NCI-H1436 treated with DMSO at 0.1 percent for 48 hours (cell line): Measurements from ENCODE around the gene OLFM1.

Source experiments
- DNase-seq: peaks from one replicate; lab custom pipeline; 2025; lab: John Stamatoyannopoulos, UW

Gene OLFM1

DNA sequence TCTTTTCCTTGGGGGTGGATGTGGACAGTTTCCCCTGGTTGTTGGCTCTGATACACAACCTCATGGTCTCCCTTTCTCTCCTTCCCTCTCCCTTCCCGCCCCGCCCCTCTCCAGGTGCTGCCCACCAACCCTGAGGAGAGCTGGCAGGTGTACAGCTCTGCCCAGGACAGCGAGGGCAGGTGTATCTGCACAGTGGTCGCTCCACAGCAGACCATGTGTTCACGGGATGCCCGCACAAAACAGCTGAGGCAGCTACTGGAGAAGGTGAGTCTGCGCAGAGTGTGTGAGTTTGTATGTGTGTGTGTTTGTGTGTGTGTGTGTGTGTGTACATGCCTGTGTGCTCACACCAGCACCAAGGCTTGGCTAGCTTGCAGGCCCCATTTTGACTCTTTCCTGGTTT lies 2.6 kb downstream of the OLFM1 start:
- no peak for DNase-seq

GRCh38 chr9:135090547-135090946 lies 3.1 kb downstream of the OLFM1 start:
- no peak for DNase-seq

DNA sequence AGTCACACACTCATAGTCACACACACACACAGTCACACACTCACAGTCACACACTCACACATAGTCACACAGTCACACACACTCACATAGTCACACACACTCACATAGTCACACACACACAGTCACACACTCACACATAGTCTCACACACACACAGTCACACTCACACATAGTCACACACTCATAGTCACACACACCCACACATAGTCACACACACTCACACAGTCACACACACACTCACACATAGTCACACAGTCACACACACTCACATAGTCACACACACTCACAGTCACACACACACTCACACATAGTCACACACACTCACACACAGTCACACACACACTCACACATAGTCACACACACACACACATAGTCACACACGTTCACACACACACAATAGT lies 4.1 kb downstream of the OLFM1 start:
- DNase-seq = no peak

DNA sequence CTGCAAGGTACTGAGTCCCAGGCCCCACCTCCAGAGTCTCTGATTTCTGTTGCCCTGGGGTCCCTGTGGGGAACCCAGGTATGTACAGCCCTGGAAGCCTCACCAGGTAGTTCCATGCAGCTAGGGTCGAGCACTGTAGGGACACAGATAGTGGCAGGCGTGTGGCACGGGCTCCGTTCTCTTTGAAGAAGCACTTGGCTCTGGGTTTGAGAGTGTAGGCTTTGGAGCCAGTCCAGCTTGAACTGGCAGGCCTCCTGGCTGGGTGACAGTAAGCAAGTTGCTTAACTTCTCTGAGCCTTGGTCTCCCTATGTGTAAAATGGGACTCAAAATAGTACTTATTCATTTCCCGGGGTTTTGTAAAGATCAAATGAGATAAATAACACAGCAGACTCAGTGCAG lies 5.6 kb downstream of the OLFM1 start:
- no peak for DNase-seq

DNA sequence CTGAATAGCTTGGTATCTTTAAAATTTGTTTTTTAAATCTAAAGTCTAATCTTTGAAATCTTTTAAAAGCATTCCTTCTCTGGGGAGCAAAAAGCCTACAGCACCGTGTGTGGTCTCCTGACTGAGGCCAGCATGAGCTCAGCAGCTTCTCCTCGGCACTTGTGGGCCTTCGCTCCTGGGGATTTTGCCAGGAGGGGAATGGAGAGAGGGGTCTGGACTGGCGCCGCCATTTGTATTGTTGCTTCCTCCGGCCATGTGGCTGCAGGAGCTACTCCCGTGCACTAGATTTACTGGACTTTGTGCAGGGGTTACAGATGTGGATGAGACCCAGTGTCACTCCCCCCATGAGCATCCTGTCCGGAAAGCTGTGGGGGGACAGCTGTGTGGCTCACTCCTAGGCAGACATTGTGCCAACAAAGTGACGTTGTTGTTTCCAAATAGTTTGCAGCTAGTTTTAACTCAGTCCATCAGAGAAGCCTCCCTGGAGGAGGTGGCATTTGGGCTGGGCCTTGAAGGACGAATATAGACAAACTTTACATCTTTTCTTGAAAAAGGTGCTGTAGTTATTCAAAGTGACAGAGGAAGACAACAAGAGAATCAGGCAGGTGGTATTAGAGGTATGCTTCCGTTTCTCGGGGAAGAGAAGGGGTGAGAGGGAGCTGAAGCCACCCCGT lies 6.6 kb downstream of the OLFM1 start:
- DNase-seq = no peak

DNA sequence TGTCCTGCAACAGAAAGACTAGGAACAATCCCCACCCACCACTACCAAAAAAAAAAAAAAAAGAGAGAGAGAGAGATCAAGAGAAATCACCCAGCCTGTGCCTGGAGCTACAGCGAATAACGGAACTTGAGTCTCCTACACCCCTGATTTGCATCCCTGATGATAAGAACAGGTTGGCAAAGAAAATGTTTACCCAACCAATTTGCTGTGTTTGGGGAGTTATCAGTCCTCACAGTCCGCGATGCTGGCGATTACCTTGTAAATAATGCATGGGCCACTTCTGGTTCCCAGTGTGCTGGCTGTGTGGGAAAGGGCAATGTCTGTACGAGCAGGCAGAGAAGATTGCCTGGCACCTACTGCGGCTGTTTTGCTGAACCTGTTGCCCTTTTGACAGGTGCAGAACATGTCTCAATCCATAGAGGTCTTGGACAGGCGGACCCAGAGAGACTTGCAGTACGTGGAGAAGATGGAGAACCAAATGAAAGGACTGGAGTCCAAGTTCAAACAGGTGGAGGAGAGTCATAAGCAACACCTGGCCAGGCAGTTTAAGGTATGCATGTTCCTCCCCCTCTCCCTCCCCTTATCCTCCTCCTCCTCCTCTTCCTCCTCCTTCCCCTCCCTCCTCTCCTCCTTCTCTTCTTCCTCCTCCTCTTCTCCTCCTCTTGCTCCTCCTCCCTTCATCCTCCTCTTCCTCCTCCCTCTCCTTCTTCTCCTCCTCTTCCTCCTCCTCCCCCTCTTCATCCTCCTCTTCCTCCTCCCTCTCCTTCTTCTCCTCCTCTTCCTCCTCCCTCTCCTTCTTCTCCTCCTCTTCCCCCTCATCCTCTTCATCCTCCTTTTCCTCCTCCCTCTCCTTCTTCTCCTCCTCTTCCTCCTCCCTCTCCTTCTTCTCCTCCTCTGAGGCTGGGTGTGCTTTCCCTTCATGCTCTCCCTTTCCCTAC lies 8.3 kb downstream of the OLFM1 start:
- no peak for DNase-seq

DNA sequence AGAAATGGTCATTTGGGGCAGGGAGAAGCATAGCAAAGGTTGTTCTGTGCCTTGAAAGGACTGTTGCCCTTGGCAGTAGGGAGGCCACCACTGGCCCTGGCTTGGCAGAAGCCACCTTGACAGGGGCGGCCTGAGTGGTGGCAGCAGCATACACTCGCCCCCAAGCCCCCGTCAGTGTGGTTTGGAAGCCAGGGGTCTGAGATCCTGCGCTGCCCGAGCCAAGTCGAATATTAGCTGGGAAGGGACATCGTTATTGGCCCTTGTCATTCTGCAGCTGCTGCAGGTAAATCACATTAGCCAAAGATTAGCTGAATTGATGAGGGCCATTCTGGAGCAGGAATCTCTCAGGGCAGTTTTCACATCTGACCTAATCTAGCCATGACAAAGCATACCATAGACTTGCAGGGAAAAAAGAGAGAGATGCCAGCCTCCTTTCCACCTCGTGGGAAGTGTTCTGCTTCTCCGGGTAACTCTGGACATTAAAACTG lies 9.0 kb downstream of the OLFM1 start:
- DNase-seq = no peak

GRCh38 chr9:135098400-135099105 lies 11.1 kb downstream of the OLFM1 start:
- no peak for DNase-seq

- DNase-seq = no peak
Measured at GRCh38 chr9:135099574-135099973, 12.1 kb downstream of the OLFM1 start.

DNA sequence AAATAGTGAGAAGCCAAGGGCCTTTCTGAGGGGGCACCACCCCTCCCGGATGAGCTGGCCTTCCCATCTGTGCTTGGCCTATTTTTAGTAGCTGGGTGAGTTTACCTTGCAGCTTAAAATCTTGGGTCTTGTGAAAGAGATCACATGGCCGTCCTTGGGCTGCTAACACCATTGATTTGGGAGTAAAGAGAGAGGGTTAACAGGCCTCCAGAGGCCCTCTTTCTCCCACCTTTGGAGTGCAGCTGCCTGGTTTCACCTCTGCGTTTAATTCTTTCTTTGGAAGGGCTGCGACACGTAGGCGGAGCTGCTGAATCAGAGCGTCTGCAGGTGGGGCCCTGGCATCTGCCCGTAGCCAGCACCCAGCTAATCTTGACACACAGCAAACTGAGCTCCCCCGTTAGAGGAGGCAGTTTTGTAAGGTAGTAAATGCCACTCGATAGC lies 12.8 kb downstream of the OLFM1 start:
- peak; percentile 76 for DNase-seq

DNA sequence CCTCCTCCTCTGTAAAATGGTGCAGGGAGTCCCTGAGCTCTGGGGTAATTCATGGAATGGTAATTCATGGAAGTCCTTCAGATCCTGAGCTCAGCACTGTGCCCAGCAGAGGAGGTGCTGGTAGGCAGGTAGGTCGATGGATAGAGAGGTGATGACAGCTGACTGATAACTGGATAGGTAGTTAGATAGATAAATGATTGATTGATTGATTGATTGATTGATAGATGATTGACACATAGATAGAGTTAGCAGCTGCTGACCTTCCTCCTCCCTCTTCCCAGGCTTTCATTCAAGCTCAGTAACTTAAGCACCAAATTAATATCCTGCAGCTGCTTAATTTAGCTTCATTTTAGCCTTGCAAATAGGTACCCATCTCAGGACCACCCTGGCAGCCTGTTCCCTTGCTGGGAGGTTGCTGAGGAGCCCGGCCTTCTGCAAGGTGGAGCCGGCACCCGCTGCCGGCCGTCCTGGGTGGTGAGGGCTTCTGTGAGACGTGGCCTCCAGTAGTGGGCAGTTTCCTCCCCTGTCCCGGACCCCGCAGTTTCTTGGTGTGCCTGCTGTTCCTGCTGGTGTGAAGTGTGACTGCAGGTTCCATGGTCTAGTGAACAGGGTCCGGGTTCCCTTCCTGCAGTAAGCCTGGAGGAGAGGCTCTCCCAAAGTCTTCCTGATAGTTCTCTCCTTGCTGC lies 13.4 kb downstream of the OLFM1 start:
- DNase-seq = no peak

- no peak for DNase-seq
Measured at GRCh38 chr9:135101486-135101885, 14.0 kb downstream of the OLFM1 start.

DNA sequence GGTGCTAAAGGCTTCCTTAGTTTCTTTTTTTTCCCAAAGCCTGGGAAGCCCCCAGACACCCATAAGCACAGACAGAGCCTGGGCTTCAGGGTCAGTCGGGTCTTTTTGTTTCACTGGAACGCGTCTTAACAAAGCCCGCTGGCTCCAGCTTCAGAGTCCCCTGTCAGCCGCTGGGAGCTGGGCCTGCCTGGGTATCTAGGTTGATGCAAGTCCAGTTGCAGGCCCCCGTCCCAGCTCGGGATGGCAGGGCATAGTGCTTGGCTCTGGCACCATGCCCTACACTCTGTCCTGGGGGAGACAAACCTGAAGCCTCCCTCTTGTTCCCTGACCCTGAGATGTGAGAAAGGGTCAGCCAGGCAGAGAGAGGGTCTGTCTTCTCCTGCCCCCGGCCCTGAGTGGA lies 14.5 kb downstream of the OLFM1 start:
- DNase-seq = no peak

- DNase-seq = no peak
Measured at GRCh38 chr9:135102331-135102730, 14.9 kb downstream of the OLFM1 start.

GRCh38 chr9:135103001-135103446 lies 15.6 kb downstream of the OLFM1 start:
- no peak for DNase-seq

DNA sequence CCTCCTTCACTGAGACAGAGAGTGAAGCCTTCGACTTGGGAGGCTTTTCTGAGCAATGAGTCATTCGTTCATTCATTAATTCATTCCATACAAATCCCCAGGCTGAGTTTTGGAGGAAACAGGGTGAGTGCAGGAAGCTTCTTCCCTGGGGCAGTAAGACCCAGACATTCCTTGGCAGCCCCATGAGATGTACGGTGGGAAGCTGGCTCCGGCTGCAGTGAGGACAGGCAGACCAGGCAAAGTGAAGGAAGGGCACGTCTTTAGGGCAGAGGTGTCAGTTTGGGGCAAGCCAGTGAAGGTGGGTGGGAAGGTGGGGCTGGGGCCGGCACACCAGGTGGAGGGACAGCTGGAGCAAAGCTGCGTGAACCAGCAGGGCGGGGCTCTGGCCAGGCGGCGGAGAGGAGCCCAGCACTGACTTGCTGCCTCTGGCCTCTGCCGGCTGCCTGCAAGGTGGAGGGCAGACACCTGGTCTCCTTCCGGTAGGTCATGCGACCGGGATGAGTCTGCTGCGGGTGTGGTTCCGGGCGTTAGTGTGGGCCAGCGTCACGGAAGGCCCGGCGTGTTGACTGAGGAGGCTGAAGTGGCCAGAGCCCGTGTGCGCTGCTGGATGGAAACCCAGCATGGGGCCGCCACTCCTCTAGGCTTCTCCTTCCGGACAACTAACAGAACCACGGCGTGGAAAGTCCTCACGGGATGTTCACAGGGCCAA lies 16.6 kb downstream of the OLFM1 start:
- no peak for DNase-seq

- DNase-seq = no peak
Measured at GRCh38 chr9:135104761-135105160, 17.3 kb downstream of the OLFM1 start.

DNA sequence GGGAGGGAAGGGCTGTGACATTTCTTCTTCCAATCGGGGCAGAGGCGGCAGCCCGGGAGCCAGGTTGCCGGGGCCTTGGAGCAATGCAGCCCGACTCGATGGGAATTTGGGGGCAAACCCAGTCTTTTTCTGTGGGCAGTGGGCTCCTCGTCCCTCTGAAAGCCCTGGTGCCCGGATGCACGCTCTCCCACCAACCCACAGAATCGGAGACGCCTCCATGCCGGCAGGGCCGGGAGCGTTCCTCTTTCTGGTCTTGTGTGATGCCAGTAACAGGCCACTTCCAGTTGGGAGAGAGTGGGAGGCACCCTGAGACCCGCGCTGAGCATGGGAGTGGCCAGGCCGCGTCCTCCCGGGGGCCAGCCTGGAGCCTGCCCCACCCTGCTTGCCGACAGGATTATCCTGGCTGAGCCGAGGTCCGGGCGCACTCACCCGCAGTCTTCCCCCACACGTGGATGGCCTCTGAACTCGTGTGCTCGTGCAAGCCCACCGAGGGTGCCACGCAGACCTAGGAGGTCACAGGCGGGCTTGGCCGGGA lies 17.8 kb downstream of the OLFM1 start:
- no peak for DNase-seq

GRCh38 chr9:135105938-135106491 lies 18.5 kb downstream of the OLFM1 start:
- DNase-seq = no peak

- no peak for DNase-seq
Measured at GRCh38 chr9:135106551-135107270, 19.2 kb downstream of the OLFM1 start.
